Endothelial cell of umbilical vein (primary cell): ENCODE measurements around the gene POPDC3.

Source experiments
- EZH2 ChIP-seq: IDR thresholded peaks from 2 replicates; pipeline ENCODE4 v1.6.1; 2012; ENCODE audit warnings: borderline replicate concordance, low read depth, mild to moderate bottlenecking, moderate library complexity, low read length, inconsistent platforms; ENCODE audit not compliant: severe bottlenecking
- GATA2 ChIP-seq: IDR thresholded peaks from 2 replicates; pipeline ENCODE4 v1.7.0; 2011; ENCODE audit warnings: low read depth, mild to moderate bottlenecking, moderate library complexity, mixed read lengths, low read length; ENCODE audit not compliant: insufficient read length, insufficient read depth
- POLR2A ChIP-seq: IDR thresholded peaks from 2 replicates; pipeline ENCODE4 v1.6.1; 2012; ENCODE audit warnings: low read depth, mild to moderate bottlenecking, control low read depth, low read length
- POLR2AphosphoS5 ChIP-seq: IDR thresholded peaks from 2 replicates; pipeline ENCODE4 v1.6.1; 2012; ENCODE audit warnings: low read depth, mild to moderate bottlenecking, control low read depth, low read length, moderate library complexity; ENCODE audit not compliant: insufficient read depth
- TF ChIP-seq, protein P1 (sequence below), 2 donors: IDR thresholded peaks; 1 replicate in 1 of 2; 2 replicates in 1 of 2; pipeline ENCODE4 v1.5.1; 2011; ENCODE audit warnings: low read length in 2 of 2, mild to moderate bottlenecking in 2 of 2, moderate library complexity in 2 of 2, control low read depth in 1 of 2, inconsistent platforms in 1 of 2, low read depth in 1 of 2; ENCODE audit not compliant: insufficient read depth in 1 of 2; ENCODE audit errors: extremely low read depth in 1 of 2
- TF ChIP-seq, protein P2 (sequence below): IDR thresholded peaks from 2 replicates; pipeline ENCODE4 v1.6.1; 2011; ENCODE audit not compliant: insufficient read depth, insufficient read length

DNA sequence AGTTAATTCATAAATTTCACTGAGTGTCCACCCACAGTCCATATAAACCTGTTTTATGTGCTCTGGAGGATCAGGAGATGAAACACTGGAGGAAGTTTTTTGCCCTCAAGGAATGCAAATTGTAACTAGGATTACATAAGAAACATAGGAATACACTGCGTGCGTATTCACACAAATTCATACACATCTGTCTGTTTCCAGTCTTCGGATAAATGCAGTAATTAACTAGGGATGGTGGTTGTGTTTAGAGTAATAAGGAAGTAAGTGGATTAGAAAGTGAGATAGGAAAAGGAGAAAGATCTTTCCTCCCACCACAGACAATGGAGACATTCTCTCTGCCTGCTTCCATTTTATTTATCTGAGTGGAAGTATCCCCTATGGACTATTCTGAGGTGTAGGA lies 35.7 kb upstream of the POPDC3 start:
- TF ChIP-seq POLR2A (no peak), GATA2 (no peak), POLR2AphosphoS5 (no peak), EZH2 (no peak)
- TF ChIP-seq, protein P1, sequence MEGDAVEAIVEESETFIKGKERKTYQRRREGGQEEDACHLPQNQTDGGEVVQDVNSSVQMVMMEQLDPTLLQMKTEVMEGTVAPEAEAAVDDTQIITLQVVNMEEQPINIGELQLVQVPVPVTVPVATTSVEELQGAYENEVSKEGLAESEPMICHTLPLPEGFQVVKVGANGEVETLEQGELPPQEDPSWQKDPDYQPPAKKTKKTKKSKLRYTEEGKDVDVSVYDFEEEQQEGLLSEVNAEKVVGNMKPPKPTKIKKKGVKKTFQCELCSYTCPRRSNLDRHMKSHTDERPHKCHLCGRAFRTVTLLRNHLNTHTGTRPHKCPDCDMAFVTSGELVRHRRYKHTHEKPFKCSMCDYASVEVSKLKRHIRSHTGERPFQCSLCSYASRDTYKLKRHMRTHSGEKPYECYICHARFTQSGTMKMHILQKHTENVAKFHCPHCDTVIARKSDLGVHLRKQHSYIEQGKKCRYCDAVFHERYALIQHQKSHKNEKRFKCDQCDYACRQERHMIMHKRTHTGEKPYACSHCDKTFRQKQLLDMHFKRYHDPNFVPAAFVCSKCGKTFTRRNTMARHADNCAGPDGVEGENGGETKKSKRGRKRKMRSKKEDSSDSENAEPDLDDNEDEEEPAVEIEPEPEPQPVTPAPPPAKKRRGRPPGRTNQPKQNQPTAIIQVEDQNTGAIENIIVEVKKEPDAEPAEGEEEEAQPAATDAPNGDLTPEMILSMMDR (IDR thresholded peaks at IDR 0.05; ENCODE audit: extremely low read depth in 1 of 2, insufficient read depth in 1 of 2, low read depth in 1 of 2, low read length in 2 of 2): no peak
- TF ChIP-seq, protein P2, sequence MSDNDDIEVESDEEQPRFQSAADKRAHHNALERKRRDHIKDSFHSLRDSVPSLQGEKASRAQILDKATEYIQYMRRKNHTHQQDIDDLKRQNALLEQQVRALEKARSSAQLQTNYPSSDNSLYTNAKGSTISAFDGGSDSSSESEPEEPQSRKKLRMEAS: no peak
